HepG2 (cell line): Measurements from ENCODE around the gene MNAT1. TPM values are rescaled to one million over a fixed set of nuclear protein-coding genes. Genes with fewer than 3 reads are reported as not detected.

Experiments
- ATAC-seq: fragments of 200-7000 bp; cut with Tn5 transposase; 3 replicates; pipeline ENCODE4 v1.9.1; 2020; ENCODE audit warnings: mild to moderate bottlenecking, moderate library complexity
- BruUV-seq: library from RNA; stranded (reverse); fragments of 400-500 nt; replicated peaks from 2 replicates; lab custom pipeline; 2021; lab: Mats Ljungman, UMichigan
- CTCF ChIA-PET: fragments of 300-600 bp; formaldehyde crosslinking; extraction: SDS; loops from one replicate; lab custom pipeline; 2021; ENCODE audit warnings: low total read pairs, inconsistent platforms, low intra/inter-chr PET ratio; lab: Yijun Ruan, JAX
- POLR2A ChIA-PET: fragments of 350-600 bp; sonication (Branson Sonifier 250); formaldehyde crosslinking; loops from one replicate; lab custom pipeline; 2020; ENCODE audit warnings: antibody characterized with exemption, inconsistent platforms; lab: Yijun Ruan, JAX
- DNase-seq: peaks from one replicate; pipeline ENCODE4 v3.0.0-alpha.2; 2015; ENCODE audit warnings: low spot score
- FAIRE-seq: peaks from 3 replicates; lab custom pipeline; 2011; peaks lifted over from hg19 to GRCh38; lab: Jason Lieb, UNC
- H2AFZ ChIP-seq: one replicate; pipeline ENCODE4 v1.6.1; 2011; ENCODE audit warnings: low read length, inconsistent platforms
- H3K27ac ChIP-seq: fragments of 300-600 bp; 3 replicates; pipeline ENCODE4 v1.8.0; 2011; ENCODE audit warnings: mixed run types, mild to moderate bottlenecking, mixed read lengths, low read length, inconsistent platforms; ENCODE audit not compliant: insufficient read depth; ENCODE audit errors: extremely low read length
- H3K27me3 ChIP-seq, 2 experiments: fragments of 200-600 bp in 1 of 2; 2 replicates in 1 of 2; 3 replicates in 1 of 2; pipeline versions ENCODE4 v1.6.0 to v1.8.0; 2011; ENCODE audit warnings: low read length in 2 of 2, mild to moderate bottlenecking in 2 of 2, moderate library complexity in 2 of 2, inconsistent platforms in 1 of 2; ENCODE audit not compliant: insufficient read depth in 2 of 2, control insufficient read depth in 1 of 2
- H3K36me3 ChIP-seq, 2 experiments: fragments of 200-600 bp in 1 of 2; replicated peaks in 1 of 2; 2 replicates in 1 of 2; 3 replicates in 1 of 2; pipeline versions ENCODE4 v1.5.1 to v1.8.0; 2011; ENCODE audit warnings: low read length in 2 of 2, inconsistent platforms in 1 of 2; ENCODE audit not compliant: insufficient read depth in 2 of 2, control insufficient read depth in 1 of 2
- H3K4me1 ChIP-seq: 2 replicates; pipeline ENCODE4 v1.5.1; 2012; ENCODE audit warnings: low read length, inconsistent platforms; ENCODE audit not compliant: insufficient read depth
- H3K4me2 ChIP-seq: 2 replicates; pipeline ENCODE4 v1.6.0; 2011; ENCODE audit warnings: low read depth, low read length, inconsistent platforms
- H3K4me3 ChIP-seq, 3 experiments: fragments of 200-600 bp in 1 of 3; sonication (generic), shearing (Covaris generic) in 1 of 3; replicated peaks in 1 of 3; 2 replicates each; pipeline ENCODE4 v1.5.1; 2011 to 2016; ENCODE audit warnings: low read length in 3 of 3, inconsistent platforms in 2 of 3, low read depth in 2 of 3, mild to moderate bottlenecking in 2 of 3, control low read depth in 1 of 3, mixed read lengths in 1 of 3; ENCODE audit not compliant: insufficient read depth in 1 of 3
- H3K79me2 ChIP-seq: one replicate; pipeline ENCODE4 v1.6.1; 2011; ENCODE audit warnings: low read length, inconsistent platforms; ENCODE audit not compliant: insufficient read depth
- H3K9ac ChIP-seq: 2 replicates; pipeline ENCODE4 v1.6.0; 2011; ENCODE audit warnings: mild to moderate bottlenecking, low read depth, low read length, inconsistent platforms; ENCODE audit not compliant: insufficient read depth
- H3K9me3 ChIP-seq: 2 replicates; pipeline ENCODE4 v1.5.1; 2012; ENCODE audit warnings: mild to moderate bottlenecking, low read length
- H4K20me1 ChIP-seq: 2 replicates; pipeline ENCODE4 v1.6.0; 2011; ENCODE audit warnings: inconsistent platforms, mild to moderate bottlenecking, low read length, moderate library complexity; ENCODE audit not compliant: insufficient read depth
- GFI1 ChIP-seq: sonication (generic); formaldehyde crosslinking; IDR thresholded peaks from 2 replicates; pipeline ENCODE4 v1.5.0; 2020; ENCODE audit warnings: missing genetic modification reagents, mild to moderate bottlenecking, borderline replicate concordance
- HNRNPLL ChIP-seq: fragments of 200-400 bp; formaldehyde crosslinking; IDR thresholded peaks from 2 replicates; pipeline ENCODE4 v1.6.1; 2017; ENCODE audit warnings: mild to moderate bottlenecking, low read depth, low read length; ENCODE audit not compliant: poor library complexity, severe bottlenecking
- RFXANK ChIP-seq: IDR thresholded peaks from 2 replicates; pipeline ENCODE4 v1.6.1; 2016
- SYNCRIP ChIP-seq: fragments of 200-400 bp; formaldehyde crosslinking; IDR thresholded peaks from 2 replicates; pipeline ENCODE4 v1.6.1; 2018; ENCODE audit warnings: mild to moderate bottlenecking, low read depth, low read length; ENCODE audit not compliant: insufficient read depth
- TCF7L2 ChIP-seq: IDR thresholded peaks from 2 replicates; pipeline ENCODE4 v1.6.1; 2011; ENCODE audit warnings: mild to moderate bottlenecking, low read depth, low read length, moderate library complexity
- ZBTB2 ChIP-seq: sonication (generic); formaldehyde crosslinking; IDR thresholded peaks from 2 replicates; pipeline ENCODE4 v1.8.0; 2022; ENCODE audit warnings: low read depth, missing genetic modification reagents
- WGBS: methylation state at CpG from one replicate; pipeline ENCODE4 v1.1.6; 2017; ENCODE audit warnings: low lambda C conversion rate; 5-methylcytosine and 5-hydroxymethylcytosine counted together
- in situ Hi-C: cut with HindIII; loops from 2 replicates; pipeline ENCODE4 v1.10.0; 2017; ENCODE audit warnings: low pct_unique_long_range_greater_than_20kb; ENCODE audit not compliant: extremely low pct_ligation_motif_present
- intact Hi-C: fragments of 100-400 bp; cut with micrococcal nuclease; formaldehyde crosslinking; loops from one replicate; pipeline ENCODE4 v1.10.0; 2022; ENCODE audit not compliant: unreplicated experiment
- polyA plus RNA-seq, 8 experiments: library from polyadenylated mRNA; depleted of rRNA in 3 of 8; stranded (reverse) in 7 of 8; unstranded in 1 of 8; fragments of >200 nt; fragmentation: Illumina TruSeq in 4 of 8; extraction: Trizol in 4 of 8; gene quantifications; 2 replicates each; pipeline versions ENCODE4 v1.2.1 to v1.2.3, GENCODE V29; 2011 to 2016; ENCODE audit warnings: low read depth in 4 of 8, missing spikeins in 1 of 8, mixed read lengths in 1 of 8; ENCODE audit not compliant: insufficient read depth in 1 of 8
- total RNA-seq, 5 experiments: library from RNA; depleted of rRNA; stranded (reverse); fragments of >200 nt; fragmentation: Illumina TruSeq; extraction: Trizol; gene quantifications; 2 replicates each; pipeline ENCODE4 v1.2.3, GENCODE V29; 2016; ENCODE audit warnings: low read depth in 1 of 5
- TF ChIP-seq, protein P1 (sequence below): sonication (generic); formaldehyde crosslinking; IDR thresholded peaks from 2 replicates; pipeline ENCODE4 v1.4.0; 2020; ENCODE audit warnings: mild to moderate bottlenecking, missing genetic modification reagents

Gene MNAT1
- total and polyA plus RNA-seq, 2 of the 13 experiments (the other 11 are each of a cell fraction or from before 2014, with no cell fraction given): 49.2 to 94.8 TPM

DNA sequence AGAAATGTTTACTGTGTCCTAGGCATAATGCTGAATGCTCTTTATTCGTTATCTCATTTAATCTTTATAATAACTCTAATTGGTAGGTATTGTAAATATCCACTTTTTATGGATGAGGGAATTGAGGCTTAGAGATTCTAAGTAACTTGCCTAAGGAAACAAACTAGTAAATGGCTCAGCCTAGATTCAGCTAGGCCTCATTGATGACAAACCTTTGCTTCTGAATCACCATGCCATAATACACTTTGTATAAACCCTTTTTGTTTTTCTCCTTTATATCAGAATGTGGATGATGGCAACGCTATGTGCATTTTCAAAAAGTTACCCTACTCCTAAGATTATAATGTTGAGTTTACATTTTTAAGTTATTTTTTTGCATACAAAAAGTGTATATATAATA, 34.0 kb downstream of the MNAT1 start:
- POLR2A ChIA-PET: no interaction called here
- H3K9me3 ChIP-seq: no peaks in the 10 kb centered on the region
- FAIRE-seq: no peak
- H3K36me3 ChIP-seq: no peaks in the 10 kb centered on the region
- H3K9ac ChIP-seq: no peak overlapping the region
- no peak overlapping the region for H3K4me2 ChIP-seq
- intact Hi-C loops: no loop called here
- no peak for ATAC-seq
- in situ Hi-C loops: no loop called here
- no peak for DNase-seq
- no peak for TF ChIP-seq RFXANK (CRISPR knock-in tag)
- no peak for TF ChIP-seq ZBTB2 (CRISPR knock-in tag)
- TF ChIP-seq, protein P1, sequence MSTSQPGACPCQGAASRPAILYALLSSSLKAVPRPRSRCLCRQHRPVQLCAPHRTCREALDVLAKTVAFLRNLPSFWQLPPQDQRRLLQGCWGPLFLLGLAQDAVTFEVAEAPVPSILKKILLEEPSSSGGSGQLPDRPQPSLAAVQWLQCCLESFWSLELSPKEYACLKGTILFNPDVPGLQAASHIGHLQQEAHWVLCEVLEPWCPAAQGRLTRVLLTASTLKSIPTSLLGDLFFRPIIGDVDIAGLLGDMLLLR (CRISPR knock-in tag): no peak
- no peak for TF ChIP-seq SYNCRIP
- no peak for TF ChIP-seq TCF7L2
- TF ChIP-seq HNRNPLL: no peak
- TF ChIP-seq, all 625 proteins: peak for 0
- CTCF ChIA-PET: no interaction called here
- no peaks in the 10 kb centered on the region for H3K27me3 ChIP-seq
- no peak overlapping the region for H3K4me3 ChIP-seq
- no TSS peak for BruUV-seq
- H4K20me1 ChIP-seq: peaks cover 3% of the 10 kb centered on the region; the same call in 1 of the 2 replicates
- peaks cover 12% of the 10 kb centered on the region; the same call in 1 of the 2 replicates for H3K4me1 ChIP-seq
- H3K79me2 ChIP-seq: peaks cover 38% of the 10 kb centered on the region
- WGBS: 91% methylated on average over 2 of the region's 2 CpGs
- no peak overlapping the region for H3K27ac ChIP-seq
- H2AFZ ChIP-seq: no peak overlapping the region

- H3K4me2 ChIP-seq: no peak overlapping the region
- in situ Hi-C loops: no loop called here
- no TSS peak for BruUV-seq
Measured at GRCh38 chr14:60771117-60771516, 36.6 kb downstream of the MNAT1 start.

More at GRCh38 chr14:60771117-60771516, 36.6 kb downstream of the MNAT1 start:
- POLR2A ChIA-PET: no interaction called here
- Histone ChIP-seq H3K27me3 (no peaks in the 10 kb centered on the region), H3K9ac (no peak overlapping the region), H3K9me3 (no peaks in the 10 kb centered on the region), H2AFZ (no peak overlapping the region), H3K36me3 (no peaks in the 10 kb centered on the region), H3K4me3 (no peak overlapping the region), H3K27ac (no peak overlapping the region), H3K4me1 (peaks cover 12% of the 10 kb centered on the region; the same call in 1 of the 2 replicates), H3K79me2 (peaks cover 44% of the 10 kb centered on the region), H4K20me1 (peaks cover 3% of the 10 kb centered on the region; the same call in 1 of the 2 replicates)
- ATAC-seq (no peak), DNase-seq (no peak), FAIRE-seq (no peak)
- CTCF ChIA-PET: no interaction called here
- WGBS: 50% methylated on average over 2 of the region's 2 CpGs
- intact Hi-C loops: no loop called here
- TF ChIP-seq GFI1 (CRISPR knock-in tag): no peak
